Left lung (tissue), 10 donors: ENCODE data around the gene ATP6V1A. TPM values are rescaled to one million over a fixed set of nuclear protein-coding genes. Genes with fewer than 3 reads are reported as not detected.

Experiments used
- ATAC-seq: fragments of 200-7000 bp; cut with Tn5 transposase; one replicate; pipeline ENCODE4 v1.9.1; 2020; ENCODE audit warnings: moderate library complexity
- DNase-seq, 4 donors: peaks; one replicate each; pipeline ENCODE4 v3.0.0-alpha.2; 2013 to 2020
- H3K27ac ChIP-seq, 2 donors: fragments of 200-600 bp; sonication (generic) in 1 of 2; one replicate each; pipeline versions ENCODE4 v1.5.0 to v1.8.0; 2020 to 2021
- H3K27me3 ChIP-seq, 2 donors: fragments of 200-600 bp; sonication (generic) in 1 of 2; one replicate each; pipeline versions ENCODE4 v1.5.0 to v1.8.0; 2020 to 2021
- H3K36me3 ChIP-seq, 2 donors: fragments of 200-600 bp; sonication (generic) in 1 of 2; one replicate each; pipeline versions ENCODE4 v1.5.0 to v1.8.0; 2020 to 2021
- H3K4me1 ChIP-seq, 2 donors: fragments of 200-600 bp; one replicate each; pipeline ENCODE4 v1.8.0; 2021
- H3K4me3 ChIP-seq, 2 donors: fragments of 200-600 bp; sonication (generic) in 1 of 2; one replicate each; pipeline versions ENCODE4 v1.5.0 to v1.8.0; 2020 to 2021; ENCODE audit warnings: mild to moderate bottlenecking in 1 of 2
- H3K9me3 ChIP-seq, 2 donors: fragments of 200-600 bp; sonication (generic) in 1 of 2; one replicate each; pipeline versions ENCODE4 v1.5.0 to v1.8.0; 2020 to 2021
- intact Hi-C, 2 donors: fragments of 100-400 bp; cut with DNase I; formaldehyde crosslinking; loops; one replicate each; pipeline versions ENCODE4 v1.11.2 to v1.14.2; 2022
- polyA plus RNA-seq, 6 donors: library from polyadenylated mRNA; unstranded; fragments of 120-200 nt; gene quantifications; one replicate each; pipeline ENCODE4 v1.2.1, GENCODE V29; 2013; ENCODE audit not compliant: insufficient read length in 6 of 6
- total RNA-seq, 2 donors: library from RNA; stranded (reverse); fragmentation: NEBNext Ultra II Directional; extraction: Animal tissue kit (Norgen Biotek cat#: 25700); gene quantifications; one replicate each; pipeline ENCODE4 v1.2.1, GENCODE V29; 2021
- TF ChIP-seq, protein P1 (sequence below), 2 donors: fragments of 200-600 bp; sonication (generic) in 1 of 2; IDR thresholded peaks; one replicate each; pipeline versions ENCODE4 v1.5.0 to v1.8.0; 2021; ENCODE audit warnings: antibody characterized with exemption in 2 of 2
- donor health status: DM: no; HTN: yes; CAD: no.
- donor health status: DM: no; HTN: no; CAD: no.

Gene ATP6V1A
- total and polyA plus RNA-seq, 8 donors: 39.6 to 137 (median 49.9) TPM

DNA sequence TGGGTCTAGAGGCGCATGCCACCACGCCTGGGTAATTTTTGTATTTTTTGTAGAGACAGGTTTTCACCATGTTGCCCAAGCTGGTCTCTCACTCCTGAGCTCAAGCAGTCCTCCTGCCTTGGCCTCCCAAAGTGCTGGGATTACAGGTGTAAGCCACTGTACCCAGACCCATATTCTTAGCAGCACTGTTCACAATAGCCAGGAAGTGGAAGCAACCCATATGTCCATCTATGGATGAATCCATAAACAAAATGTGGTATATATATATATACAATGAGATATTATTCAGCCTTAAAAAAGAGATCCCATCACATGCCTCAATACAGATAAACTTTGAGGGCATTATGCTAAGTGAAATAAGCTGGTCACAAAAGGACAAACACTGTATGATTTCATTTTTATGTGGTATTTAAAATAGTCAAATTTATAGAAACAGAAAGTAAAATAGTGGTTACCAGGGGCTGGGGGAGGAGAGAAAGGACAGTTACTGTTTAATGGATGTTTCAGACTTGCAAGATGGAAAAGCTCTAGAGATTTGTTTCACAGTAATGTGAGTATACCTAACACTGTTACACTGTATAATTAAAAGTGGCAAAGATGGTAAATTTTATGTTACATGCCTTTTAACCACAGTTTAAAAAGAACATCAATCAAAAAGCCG lies 56.1 kb downstream of the ATP6V1A start:
- H3K36me3 ChIP-seq: peaks cover 0 to 98% of the 10 kb centered on the region in 2 donors
- no peaks in the 10 kb centered on the region for H3K27me3 ChIP-seq
- H3K4me3 ChIP-seq: no peak overlapping the region
- H3K4me1 ChIP-seq: no peaks in the 10 kb centered on the region
- ATAC-seq (no peak), DNase-seq (no peak)
- TF ChIP-seq, protein P1, sequence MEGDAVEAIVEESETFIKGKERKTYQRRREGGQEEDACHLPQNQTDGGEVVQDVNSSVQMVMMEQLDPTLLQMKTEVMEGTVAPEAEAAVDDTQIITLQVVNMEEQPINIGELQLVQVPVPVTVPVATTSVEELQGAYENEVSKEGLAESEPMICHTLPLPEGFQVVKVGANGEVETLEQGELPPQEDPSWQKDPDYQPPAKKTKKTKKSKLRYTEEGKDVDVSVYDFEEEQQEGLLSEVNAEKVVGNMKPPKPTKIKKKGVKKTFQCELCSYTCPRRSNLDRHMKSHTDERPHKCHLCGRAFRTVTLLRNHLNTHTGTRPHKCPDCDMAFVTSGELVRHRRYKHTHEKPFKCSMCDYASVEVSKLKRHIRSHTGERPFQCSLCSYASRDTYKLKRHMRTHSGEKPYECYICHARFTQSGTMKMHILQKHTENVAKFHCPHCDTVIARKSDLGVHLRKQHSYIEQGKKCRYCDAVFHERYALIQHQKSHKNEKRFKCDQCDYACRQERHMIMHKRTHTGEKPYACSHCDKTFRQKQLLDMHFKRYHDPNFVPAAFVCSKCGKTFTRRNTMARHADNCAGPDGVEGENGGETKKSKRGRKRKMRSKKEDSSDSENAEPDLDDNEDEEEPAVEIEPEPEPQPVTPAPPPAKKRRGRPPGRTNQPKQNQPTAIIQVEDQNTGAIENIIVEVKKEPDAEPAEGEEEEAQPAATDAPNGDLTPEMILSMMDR (IDR thresholded peaks at IDR 0.05): no peak
- H3K9me3 ChIP-seq: no peaks in the 10 kb centered on the region
- intact Hi-C loops: no loop called here
- H3K27ac ChIP-seq: no peak overlapping the region

DNA sequence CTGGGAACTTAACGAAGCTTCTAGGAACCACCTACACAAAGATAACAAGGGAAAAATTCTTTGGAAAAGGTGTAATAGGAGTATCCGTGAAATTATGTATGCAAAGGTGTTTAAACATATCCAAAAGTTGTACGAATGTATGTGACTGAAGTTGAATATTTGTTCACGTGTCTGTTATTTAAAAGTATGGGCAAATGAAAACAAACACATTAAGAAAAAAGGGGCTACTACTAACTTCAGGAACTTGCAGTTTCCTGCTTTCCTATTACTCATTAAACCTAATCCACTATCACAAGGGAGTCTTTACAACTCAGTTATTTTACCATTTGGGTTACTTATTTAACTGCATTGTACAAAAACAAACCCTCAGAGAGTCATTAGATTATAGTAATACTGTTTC lies 57.8 kb downstream of the ATP6V1A start:
- Histone ChIP-seq H3K9me3 (no peaks in the 10 kb centered on the region), H3K27ac (no peak overlapping the region), H3K4me3 (no peak overlapping the region), H3K27me3 (no peaks in the 10 kb centered on the region), H3K4me1 (no peaks in the 10 kb centered on the region), H3K36me3 (peaks cover 0 to 98% of the 10 kb centered on the region in 2 donors)
- TF ChIP-seq, protein P1 (IDR thresholded peaks at IDR 0.05): no peak
- intact Hi-C loops: no loop called here
- DNase-seq (no peak), ATAC-seq (no peak)

- intact Hi-C loops: no loop called here
- DNase-seq: no peak
- no peak overlapping the region for H3K27ac ChIP-seq
- TF ChIP-seq, protein P1 (IDR thresholded peaks at IDR 0.05): no peak
- ATAC-seq: no peak
- H3K4me3 ChIP-seq: no peak overlapping the region
- H3K9me3 ChIP-seq: no peaks in the 10 kb centered on the region
- no peaks in the 10 kb centered on the region for H3K4me1 ChIP-seq
- H3K36me3 ChIP-seq: peaks cover 0 to 98% of the 10 kb centered on the region in 2 donors
- H3K27me3 ChIP-seq: no peaks in the 10 kb centered on the region
These were observed 58.4 kb downstream of the ATP6V1A start for GRCh38 chr3:113805249-113805648.

DNA sequence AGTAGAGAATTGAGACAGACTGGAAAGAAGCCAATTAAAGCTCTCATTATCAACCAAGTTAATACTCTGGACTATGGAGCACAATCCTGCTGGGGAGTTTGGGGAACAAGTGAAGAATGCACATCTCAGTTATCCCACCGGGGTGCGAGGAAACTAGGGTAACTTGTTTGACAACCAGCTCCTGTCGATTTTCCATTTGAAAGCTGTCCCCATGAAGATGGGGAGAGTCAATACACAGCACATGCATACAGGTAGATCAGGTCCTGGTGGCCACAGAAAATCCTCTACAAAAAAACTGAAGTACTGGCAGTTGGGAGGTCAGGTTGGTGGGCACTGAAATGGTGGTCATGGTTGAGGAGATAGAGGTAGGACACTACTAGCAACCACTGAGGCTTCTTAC lies 66.0 kb downstream of the ATP6V1A start:
- Histone ChIP-seq H3K4me3 (no peak overlapping the region), H3K4me1 (no peaks in the 10 kb centered on the region), H3K27ac (no peak overlapping the region), H3K36me3 (peaks cover 0 to 44% of the 10 kb centered on the region in 2 donors), H3K9me3 (no peaks in the 10 kb centered on the region), H3K27me3 (no peaks in the 10 kb centered on the region)
- ATAC-seq (no peak), DNase-seq (no peak)
- intact Hi-C loops: no loop called here
- TF ChIP-seq, protein P1 (IDR thresholded peaks at IDR 0.05): no peak

GRCh38 chr3:113819866-113820265 lies 73.0 kb downstream of the ATP6V1A start:
- DNase-seq (no peak), ATAC-seq (no peak)
- intact Hi-C loops: no loop called here
- Histone ChIP-seq H3K4me3 (no peak overlapping the region), H3K27ac (no peak overlapping the region), H3K9me3 (no peaks in the 10 kb centered on the region), H3K4me1 (no peaks in the 10 kb centered on the region), H3K36me3 (no peaks in the 10 kb centered on the region), H3K27me3 (no peaks in the 10 kb centered on the region)
- TF ChIP-seq, protein P1 (IDR thresholded peaks at IDR 0.05): no peak
